22Rv1 (cell line): ENCODE measurements around the gene ASPSCR1.

Experiments used
- ZFX ChIP-seq: fragments of 450-650 bp; IDR thresholded peaks from 2 replicates; pipeline ENCODE4 v1.6.1; 2017; ENCODE audit warnings: antibody characterized with exemption, borderline replicate concordance
- TF ChIP-seq, protein P1 (sequence below): fragments of 450-650 bp; IDR thresholded peaks from 2 replicates; pipeline ENCODE4 v1.5.1; 2017; ENCODE audit warnings: mild to moderate bottlenecking

DNA sequence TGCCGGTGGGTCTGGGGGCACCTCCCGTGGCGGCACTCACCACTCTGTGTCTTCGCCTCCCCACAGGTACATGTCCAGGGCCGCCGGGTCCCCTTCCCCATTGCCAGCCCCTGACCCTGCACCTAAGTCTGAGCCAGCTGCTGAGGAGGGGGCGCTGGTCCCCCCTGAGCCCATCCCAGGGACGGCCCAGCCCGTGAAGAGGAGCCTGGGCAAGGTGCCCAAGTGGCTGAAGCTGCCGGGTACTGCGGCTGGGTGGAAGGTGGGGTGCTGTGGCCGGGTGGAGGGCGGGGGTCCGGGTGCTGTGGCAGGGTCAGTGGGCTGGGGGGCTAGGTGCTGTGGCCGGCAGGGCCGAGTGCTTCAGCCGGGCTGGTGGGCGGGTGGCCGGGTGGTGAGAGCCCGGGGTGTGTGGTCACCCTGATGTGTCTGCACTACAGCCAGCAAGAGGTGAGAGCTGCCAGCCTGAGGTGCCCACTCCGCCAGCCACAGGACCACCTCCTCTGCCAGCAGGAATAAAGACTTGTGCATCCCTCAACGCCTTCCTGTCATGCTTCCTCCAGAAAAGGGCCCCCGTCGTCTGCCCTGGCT is 39.5 kb downstream of the ASPSCR1 start:
- TF ChIP-seq, protein P1, sequence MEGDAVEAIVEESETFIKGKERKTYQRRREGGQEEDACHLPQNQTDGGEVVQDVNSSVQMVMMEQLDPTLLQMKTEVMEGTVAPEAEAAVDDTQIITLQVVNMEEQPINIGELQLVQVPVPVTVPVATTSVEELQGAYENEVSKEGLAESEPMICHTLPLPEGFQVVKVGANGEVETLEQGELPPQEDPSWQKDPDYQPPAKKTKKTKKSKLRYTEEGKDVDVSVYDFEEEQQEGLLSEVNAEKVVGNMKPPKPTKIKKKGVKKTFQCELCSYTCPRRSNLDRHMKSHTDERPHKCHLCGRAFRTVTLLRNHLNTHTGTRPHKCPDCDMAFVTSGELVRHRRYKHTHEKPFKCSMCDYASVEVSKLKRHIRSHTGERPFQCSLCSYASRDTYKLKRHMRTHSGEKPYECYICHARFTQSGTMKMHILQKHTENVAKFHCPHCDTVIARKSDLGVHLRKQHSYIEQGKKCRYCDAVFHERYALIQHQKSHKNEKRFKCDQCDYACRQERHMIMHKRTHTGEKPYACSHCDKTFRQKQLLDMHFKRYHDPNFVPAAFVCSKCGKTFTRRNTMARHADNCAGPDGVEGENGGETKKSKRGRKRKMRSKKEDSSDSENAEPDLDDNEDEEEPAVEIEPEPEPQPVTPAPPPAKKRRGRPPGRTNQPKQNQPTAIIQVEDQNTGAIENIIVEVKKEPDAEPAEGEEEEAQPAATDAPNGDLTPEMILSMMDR = no peak
- no peak for TF ChIP-seq ZFX
